Measurements from ENCODE around the gene MAP3K7CL.

GRCh38 chr21:29184037-29184436 lies 53.6 kb downstream of the MAP3K7CL start:
- TF ChIP-seq, protein P1, sequence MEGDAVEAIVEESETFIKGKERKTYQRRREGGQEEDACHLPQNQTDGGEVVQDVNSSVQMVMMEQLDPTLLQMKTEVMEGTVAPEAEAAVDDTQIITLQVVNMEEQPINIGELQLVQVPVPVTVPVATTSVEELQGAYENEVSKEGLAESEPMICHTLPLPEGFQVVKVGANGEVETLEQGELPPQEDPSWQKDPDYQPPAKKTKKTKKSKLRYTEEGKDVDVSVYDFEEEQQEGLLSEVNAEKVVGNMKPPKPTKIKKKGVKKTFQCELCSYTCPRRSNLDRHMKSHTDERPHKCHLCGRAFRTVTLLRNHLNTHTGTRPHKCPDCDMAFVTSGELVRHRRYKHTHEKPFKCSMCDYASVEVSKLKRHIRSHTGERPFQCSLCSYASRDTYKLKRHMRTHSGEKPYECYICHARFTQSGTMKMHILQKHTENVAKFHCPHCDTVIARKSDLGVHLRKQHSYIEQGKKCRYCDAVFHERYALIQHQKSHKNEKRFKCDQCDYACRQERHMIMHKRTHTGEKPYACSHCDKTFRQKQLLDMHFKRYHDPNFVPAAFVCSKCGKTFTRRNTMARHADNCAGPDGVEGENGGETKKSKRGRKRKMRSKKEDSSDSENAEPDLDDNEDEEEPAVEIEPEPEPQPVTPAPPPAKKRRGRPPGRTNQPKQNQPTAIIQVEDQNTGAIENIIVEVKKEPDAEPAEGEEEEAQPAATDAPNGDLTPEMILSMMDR (IDR thresholded peaks at IDR 0.05) = no peak
- TF ChIP-seq POLR2A (IDR thresholded peaks at IDR 0.05) = no peak
